Measurements from ENCODE around the gene GPC5.
A peak's percentile ranks its signal among the peaks of the same experiment; 100 is the strongest.

GPC5 gene

GRCh38 chr13:92307752-92308151 is 909.3 kb downstream of the GPC5 start:
- DNase-seq, result no peak

- DNase-seq, result no peak
These were observed 914.4 kb downstream of the GPC5 start for GRCh38 chr13:92312823-92313222.

GRCh38 chr13:92313382-92313781 is 915.0 kb downstream of the GPC5 start:
- no peak for DNase-seq

- no peak for DNase-seq
These were observed 916.8 kb downstream of the GPC5 start for GRCh38 chr13:92315265-92315664.

- no peak for DNase-seq
These were observed 917.6 kb downstream of the GPC5 start for GRCh38 chr13:92316030-92316429.

- no peak for DNase-seq
These were observed 918.6 kb downstream of the GPC5 start for GRCh38 chr13:92317066-92317465.

- DNase-seq, result no peak
These were observed 921.9 kb downstream of the GPC5 start for GRCh38 chr13:92320323-92320722.

GRCh38 chr13:92321174-92321573 is 922.8 kb downstream of the GPC5 start:
- DNase-seq, result no peak

GRCh38 chr13:92345627-92346026 is 947.2 kb downstream of the GPC5 start:
- no peak for DNase-seq

GRCh38 chr13:92346046-92346445 is 947.6 kb downstream of the GPC5 start:
- no peak for DNase-seq

GRCh38 chr13:92354583-92354982 is 956.2 kb downstream of the GPC5 start:
- DNase-seq, result no peak

GRCh38 chr13:92355213-92355612 is 956.8 kb downstream of the GPC5 start:
- no peak for DNase-seq

- DNase-seq, result peak; percentile 30
These were observed 964.3 kb downstream of the GPC5 start for GRCh38 chr13:92362717-92363116.

- DNase-seq, result no peak
These were observed 967.5 kb downstream of the GPC5 start for GRCh38 chr13:92365904-92366303.

GRCh38 chr13:92377396-92377795 is 979.0 kb downstream of the GPC5 start:
- DNase-seq, result no peak

GRCh38 chr13:92379371-92379770 is 981.0 kb downstream of the GPC5 start:
- no peak for DNase-seq

GRCh38 chr13:92384410-92384809 is 986.0 kb downstream of the GPC5 start:
- no peak for DNase-seq

- DNase-seq, result no peak
These were observed 988.8 kb downstream of the GPC5 start for GRCh38 chr13:92387245-92387644.

GRCh38 chr13:92390217-92390616 is 991.8 kb downstream of the GPC5 start:
- DNase-seq, result no peak

GRCh38 chr13:92403606-92404005 is 1005.2 kb downstream of the GPC5 start:
- DNase-seq, result no peak

- DNase-seq, result no peak
These were observed 1009.4 kb downstream of the GPC5 start for GRCh38 chr13:92407858-92408257.

- DNase-seq, result no peak
These were observed 1014.1 kb downstream of the GPC5 start for GRCh38 chr13:92412481-92412880.

GRCh38 chr13:92412996-92413395 is 1014.6 kb downstream of the GPC5 start:
- no peak for DNase-seq

GRCh38 chr13:92413452-92413851 is 1015.0 kb downstream of the GPC5 start:
- DNase-seq, result no peak

GRCh38 chr13:92414851-92415250 is 1016.4 kb downstream of the GPC5 start:
- no peak for DNase-seq

- no peak for DNase-seq
These were observed 1017.4 kb downstream of the GPC5 start for GRCh38 chr13:92415781-92416180.
